ENCODE measurements around the gene TM4SF20.

- no peak for TF ChIP-seq EZH2 (IDR thresholded peaks at IDR 0.05; ENCODE audit: low read length)
- no peak for TF ChIP-seq CTCF (optimal IDR thresholded peaks at IDR 0.05 in 1 of 3, IDR thresholded peaks at IDR 0.05 in 1 of 3, conservative IDR thresholded peaks at IDR 0.05 in 1 of 3; ENCODE audit: extremely low read depth in 1 of 3, insufficient read depth in 2 of 3, low read length in 3 of 3)
These were observed 729 bp downstream of the TM4SF20 start for GRCh38 chr2:227378371-227378782.

All from keratinocyte (primary cell).